Hematopoietic multipotent progenitor cell treated with erythropoietin and hydrocortisone succinate and interleukin-3 and kit ligand, for 8 days (in vitro differentiated cells): Measurements from ENCODE around the gene ACAT2.
"Not testable (repeated sequence)": the region's sequence is repeated elsewhere in the genome, so short reads cannot be mapped to it uniquely, and the experiment has no call there.

Experiments used
- DNase-seq: peaks from one replicate; pipeline ENCODE4 v3.0.0-alpha.2; 2015

ACAT2 gene

GRCh38 chr6:159761873-159762680 lies at the start of gene ACAT2:
Gene ACAT2, plus strand, starts transcription at chr6:159762045. Its CDS starts 43 bp downstream, at chr6:159762088.
- peak; percentile 98 for DNase-seq

DNA sequence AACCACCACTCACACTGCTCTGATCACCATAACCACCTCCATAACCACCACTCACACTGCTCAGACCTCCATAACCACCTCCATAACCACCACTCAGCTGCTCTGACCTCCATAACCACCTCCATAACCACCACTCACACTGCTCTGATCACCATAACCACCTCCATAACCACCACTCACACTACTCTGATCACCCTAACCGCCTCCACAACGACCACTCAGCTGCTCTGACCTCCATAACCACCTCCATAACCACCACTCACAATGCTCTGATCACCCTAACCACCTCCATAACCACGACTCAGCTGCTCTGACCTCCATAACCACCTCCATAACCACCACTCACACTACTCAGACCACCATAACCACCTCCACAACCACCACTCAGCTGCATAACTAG lies 49.5 kb upstream of the ACAT2 start:
- DNase-seq: not testable (repeated sequence)

DNA sequence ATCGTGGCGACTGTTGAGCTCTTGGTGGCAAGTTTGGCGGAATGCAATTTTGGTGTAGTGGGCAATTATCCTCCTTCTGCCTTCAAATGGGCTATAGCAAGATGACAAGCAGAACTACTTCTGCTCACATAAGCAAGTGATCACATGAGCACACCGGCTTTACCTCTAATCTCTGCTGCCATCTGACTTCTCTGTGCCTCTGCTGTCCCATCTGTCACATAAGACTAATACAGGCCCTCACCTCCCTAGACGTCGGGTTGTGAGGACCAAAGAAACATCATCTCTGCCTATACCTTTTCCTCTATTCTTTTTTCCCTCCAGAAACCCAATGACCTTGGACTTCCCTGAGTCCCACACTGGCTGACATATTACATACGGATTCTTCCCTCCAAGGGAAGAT lies 47.9 kb upstream of the ACAT2 start:
- DNase-seq: no peak

GRCh38 chr6:159714404-159714803 lies 47.4 kb upstream of the ACAT2 start:
- no peak for DNase-seq

GRCh38 chr6:159715166-159715565 lies 46.7 kb upstream of the ACAT2 start:
- no peak for DNase-seq

DNA sequence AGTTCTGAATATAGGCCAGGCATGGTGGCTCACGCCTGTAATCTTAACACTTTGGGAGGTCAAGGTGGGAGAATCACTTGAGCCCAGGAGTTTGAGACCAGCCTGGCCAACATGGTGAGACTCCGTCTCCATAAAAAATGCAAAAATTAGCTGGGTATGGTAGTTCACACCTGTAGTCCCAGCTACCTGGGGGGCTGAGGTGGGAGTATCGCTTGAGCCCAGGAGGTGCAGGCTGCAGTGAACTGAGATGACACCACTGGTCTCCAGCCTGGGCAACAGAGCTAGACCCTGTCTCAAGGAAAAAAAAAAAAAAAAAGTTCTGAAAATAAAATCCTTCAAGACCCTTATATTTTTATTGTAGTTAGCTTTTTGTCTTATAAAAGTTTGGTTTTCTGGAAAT lies 46.2 kb upstream of the ACAT2 start:
- DNase-seq: no peak

DNA sequence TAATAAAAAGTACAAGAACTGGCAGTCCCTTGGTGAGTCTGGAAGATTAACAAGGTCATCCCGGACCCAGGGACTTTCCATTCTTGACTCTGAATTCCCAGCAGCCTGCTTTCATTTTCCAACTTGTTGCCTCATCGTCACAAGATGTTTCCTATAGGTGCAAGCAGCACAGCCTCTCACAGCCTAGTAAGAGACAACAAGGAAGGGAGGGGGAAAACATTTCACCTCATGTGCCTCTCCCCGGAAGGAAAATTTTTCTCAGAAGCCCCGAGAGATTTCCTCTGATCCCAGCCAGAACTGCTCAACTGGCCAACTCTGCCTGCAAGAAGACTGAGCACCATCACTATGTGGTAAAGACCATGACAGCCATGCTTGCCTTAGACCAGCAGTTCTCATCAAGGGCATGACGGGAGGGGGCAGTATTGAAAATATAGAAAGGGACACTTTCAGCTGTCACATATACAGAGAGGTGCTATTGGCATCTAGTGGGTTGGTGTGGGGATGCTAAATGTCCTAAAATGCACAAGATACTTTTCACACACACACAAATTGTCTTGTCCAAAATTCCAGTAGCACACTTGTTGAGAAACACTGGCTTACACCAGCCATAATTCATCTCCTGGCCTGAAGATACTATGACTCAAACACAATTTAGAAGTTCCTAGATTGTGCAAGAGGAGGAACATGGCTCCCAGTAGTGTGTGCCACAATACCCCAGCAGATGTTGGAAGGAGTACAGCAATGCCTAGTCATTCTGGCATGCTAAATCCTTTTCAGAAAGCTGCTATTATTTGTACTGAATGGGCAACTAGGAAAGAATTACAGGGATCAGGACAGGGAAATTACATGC lies 45.4 kb upstream of the ACAT2 start:
- no peak for DNase-seq

DNA sequence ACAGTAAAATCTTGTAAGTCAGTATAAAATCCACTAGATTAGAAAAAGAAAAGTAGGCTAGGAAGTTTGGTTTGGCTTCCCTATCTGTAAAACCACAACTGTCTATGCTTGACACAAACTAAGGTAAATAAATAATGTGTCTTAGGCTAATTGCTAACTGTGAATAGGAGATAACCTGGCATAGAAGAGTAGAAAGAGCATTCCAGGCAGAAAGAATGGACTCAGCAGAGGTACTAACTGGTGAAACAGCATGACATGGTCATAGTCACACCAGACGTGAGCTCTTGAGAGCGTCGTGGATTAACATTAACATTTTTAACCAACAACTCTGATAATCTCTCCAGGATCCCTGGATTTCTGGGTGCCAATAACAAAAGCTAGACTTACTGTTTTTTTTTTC lies 43.2 kb upstream of the ACAT2 start:
- peak; percentile 20 for DNase-seq

DNA sequence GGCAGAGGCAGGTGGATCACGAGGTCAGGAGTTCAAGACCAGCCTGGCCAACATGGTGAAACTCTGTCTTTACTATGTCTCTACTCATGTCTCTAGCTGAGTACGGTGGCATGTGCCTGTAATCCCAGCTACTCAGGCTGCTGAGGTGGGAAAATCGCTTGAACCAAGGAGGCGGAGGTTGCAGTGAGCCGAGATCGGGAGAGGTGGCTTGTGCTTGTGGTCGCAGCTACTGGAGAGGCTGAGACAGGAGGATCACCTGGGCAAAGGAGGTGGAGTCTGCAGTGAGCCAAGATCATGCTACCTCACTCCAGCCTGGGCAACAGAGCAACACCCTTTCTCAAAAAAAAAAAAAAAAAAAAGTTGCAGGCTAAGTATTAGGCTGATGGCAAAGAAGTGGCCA lies 42.6 kb upstream of the ACAT2 start:
- no peak for DNase-seq

GRCh38 chr6:159720708-159721107 lies 41.1 kb upstream of the ACAT2 start:
- peak; percentile 63 for DNase-seq

- DNase-seq: not testable (repeated sequence)
Measured at GRCh38 chr6:159721981-159722380, 39.9 kb upstream of the ACAT2 start.

GRCh38 chr6:159722655-159723054 lies 39.2 kb upstream of the ACAT2 start:
- DNase-seq: no peak

- no peak for DNase-seq
Measured at GRCh38 chr6:159723259-159723658, 38.6 kb upstream of the ACAT2 start.

GRCh38 chr6:159724778-159725177 lies 37.1 kb upstream of the ACAT2 start:
- DNase-seq: no peak

DNA sequence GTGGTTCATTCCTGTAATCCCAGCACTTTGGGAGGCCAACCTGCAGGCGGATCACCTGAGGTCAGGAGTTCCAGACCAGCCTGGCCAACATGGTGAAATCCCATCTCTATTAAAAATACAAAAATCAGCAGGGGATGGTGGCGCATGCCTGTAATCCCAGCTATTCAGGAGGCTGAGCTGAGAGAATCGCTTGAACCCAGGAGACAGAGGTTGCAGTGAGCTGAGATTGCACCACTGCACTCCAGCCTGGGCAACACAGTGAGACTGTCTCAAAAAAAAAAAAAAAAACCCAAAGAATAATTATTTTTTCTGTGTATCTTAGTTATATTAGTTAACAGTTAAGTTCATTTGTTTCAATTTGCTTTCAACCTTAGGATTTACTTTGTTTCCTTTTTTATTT lies 36.6 kb upstream of the ACAT2 start:
- DNase-seq: not testable (repeated sequence)

DNA sequence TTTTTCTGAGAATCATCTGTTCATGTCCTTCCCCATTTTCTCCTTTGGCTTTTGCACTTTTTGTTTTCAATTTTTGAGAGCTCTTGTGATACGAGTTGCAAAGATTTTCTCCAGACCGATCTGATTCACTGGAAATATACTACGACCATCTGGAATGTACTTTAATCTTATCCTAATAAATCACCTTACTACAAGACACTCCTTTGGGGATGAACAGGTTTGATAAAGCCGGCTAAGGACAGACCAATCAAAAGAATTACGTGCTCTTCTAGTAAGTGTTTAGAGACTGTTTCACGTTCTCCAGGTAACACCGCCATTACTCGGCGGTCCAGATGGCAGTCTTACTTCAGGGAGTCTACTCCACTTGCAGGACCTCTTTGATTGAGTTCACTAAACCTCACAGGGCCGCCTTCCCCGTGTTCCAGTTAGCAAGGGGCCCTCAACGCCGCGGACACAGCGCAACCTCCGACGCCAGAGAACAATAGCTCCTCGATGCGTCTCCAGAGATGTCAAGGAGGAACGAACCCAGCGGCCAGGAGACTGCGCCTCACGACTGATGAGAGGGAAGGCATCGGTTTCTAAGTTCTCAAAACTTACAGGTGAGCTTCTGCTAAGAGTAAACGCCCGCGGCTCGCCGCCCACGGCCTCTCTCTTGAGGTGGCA lies 35.5 kb upstream of the ACAT2 start:
- DNase-seq: no peak

DNA sequence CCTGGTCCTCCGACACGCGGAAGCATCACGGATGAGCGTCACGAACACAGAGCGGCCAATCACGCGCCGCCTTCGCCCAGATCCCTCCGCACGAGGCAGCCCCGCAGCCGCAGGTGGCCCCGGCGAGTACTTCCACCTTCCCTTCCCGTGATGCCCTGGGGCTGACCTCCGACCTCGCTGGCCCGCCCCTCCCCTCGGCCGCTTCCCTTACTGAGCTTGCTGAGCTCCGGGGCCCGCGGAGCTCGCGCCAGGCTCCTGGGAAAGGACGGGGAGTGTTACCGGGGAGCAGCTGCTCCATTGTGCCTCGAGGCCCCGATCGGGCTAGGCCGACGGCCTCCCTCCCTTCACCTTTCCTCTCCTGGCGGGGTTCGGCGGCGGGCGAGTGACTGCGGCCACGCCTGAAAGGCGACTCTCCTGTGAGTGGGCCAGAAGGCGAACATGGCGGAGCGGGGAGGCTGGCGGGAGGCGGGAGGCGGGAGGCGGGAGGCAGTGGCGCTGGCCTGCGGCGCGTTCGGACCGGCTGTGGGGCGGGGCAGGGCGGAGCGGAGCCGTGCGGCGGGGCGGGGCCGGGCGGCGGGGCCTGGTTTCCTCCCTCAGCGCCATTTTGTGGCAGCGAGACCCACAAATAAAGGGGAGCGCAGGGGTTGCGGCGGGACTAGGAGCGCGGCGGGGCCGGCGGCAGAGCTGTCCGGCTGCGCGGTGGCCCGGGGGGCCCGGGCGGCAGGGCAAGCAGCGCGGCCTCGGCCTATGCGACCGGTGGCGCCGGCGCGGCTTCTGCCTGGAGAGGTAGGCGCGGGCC lies 34.7 kb upstream of the ACAT2 start, which contains the start of gene WTAP:
TSS of gene WTAP (plus strand) at position 589 of the 799 bp plus-strand sequence. CDS start 8,760 bp downstream, outside the sequence.
- DNase-seq: peak; percentile 95

DNA sequence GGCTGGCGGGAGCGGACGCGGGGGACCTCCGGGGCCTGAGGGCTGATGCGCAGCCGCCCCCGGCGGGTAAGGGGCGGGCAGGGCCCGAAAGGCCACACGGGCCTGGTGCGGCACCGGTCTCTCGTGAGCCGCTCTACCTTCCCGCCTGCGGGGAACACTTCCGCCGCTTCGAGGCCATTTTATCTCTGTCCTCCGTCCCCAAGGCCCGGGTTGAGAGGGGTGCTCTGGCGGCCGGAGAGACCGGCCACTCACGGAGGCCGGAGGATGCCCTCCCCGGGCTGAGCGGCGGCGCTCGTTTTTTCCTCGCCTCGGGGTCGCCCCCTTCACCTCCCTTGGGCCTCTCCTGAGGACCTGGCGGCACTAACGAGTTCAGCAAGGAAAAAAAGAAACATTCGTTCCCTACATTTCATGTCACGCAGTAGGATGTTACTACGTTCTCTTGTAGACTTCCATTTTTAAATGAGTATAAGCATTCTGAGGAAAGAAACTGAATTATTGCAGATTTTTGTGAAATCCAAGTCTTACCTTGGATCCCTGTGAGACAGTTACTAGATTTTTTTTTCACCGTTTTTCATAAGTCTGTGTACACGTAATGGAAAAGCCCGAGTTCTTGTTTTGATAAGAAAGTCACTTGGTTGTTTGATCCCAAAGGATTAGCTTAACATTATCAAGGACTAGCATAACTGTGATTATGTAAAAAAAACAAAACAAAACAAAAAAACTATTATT lies 34.0 kb upstream of the ACAT2 start:
- peak; percentile 49 for DNase-seq

- DNase-seq: peak; percentile 64
Measured at GRCh38 chr6:159728531-159728964, 33.3 kb upstream of the ACAT2 start.

DNA sequence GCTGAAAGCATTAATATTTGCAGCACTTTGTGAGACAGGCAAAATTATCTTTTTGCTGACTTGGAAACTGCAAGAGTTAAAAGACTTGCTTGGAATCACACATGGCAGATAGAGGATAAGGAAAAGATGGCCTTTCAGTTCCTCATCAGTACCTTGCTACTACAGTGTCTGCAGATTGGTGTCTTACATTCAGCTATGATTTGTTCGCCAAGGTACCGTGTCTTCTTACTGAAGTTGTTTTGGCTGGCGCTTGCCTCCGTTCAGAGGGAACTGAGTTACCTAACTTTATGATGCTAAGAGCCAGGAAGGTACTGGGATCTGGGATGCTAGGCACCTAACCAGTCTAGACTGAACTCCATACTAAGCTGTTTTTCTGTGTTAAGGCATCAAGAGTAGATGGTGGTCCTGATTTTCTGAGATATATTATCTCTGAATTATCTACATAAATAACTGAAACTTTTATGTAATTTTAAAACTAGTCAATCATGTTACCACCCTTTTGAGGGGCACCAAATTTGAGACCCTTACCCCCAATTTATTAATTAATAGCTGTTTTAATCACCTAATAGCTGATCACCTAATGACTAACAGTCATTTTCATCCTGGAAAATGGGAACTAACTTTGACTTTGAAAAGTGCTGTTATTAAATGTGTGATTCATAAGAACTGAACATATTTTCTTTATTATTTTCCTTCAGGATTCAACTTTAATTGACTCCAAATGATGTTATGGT lies 32.1 kb upstream of the ACAT2 start:
- DNase-seq: no peak

GRCh38 chr6:159730332-159730676 lies 31.5 kb upstream of the ACAT2 start:
- DNase-seq: no peak
